GM21717 (cell line): Measurements from ENCODE around the gene FAM168B.

Experiments used
- ATAC-seq: cut with Tn5 transposase; IDR thresholded peaks from one replicate; pipeline ENCODE4 v1.9.1; 2021; ENCODE audit warnings: mild to moderate bottlenecking, moderate library complexity; ENCODE audit not compliant: unreplicated experiment

FAM168B gene

GRCh38 chr2:131027566-131028528 lies 65.4 kb downstream of the FAM168B start:
- no peak for ATAC-seq

DNA sequence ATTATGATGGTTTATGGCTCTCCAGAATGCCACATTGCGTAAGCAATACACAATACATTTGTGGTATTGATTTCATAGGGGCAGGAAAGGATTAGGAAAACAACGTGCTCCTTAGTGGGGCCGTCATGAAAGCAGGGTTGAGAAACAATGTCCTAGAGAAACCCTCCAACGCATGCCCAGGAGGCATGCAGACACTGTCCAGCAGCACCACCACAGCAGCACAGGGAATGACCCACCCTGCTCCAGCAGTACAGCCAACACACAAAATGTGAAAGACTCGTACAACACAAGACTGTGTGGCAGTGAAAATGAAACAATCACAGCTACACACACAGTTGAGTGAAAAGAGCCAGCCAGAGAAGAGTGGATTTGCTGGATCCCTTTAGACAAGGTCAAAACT lies 66.3 kb downstream of the FAM168B start:
- no peak for ATAC-seq

DNA sequence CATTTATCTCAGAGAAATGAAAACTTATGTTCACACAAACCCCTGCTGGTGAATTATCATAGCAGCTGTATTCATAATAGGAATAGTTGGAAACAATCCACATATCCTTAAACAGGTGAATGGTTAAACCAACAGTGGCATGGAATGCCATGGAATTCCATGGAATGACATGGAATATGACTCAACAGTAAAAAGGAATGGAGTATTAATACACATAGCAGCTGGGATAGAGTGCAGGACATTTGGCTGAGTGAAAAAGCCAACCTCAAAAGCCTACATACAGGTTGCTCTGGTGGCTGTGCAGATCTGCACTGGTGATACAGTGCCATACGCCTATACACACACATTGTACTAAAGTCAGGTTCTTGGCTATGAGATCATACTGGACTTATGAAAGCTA lies 69.5 kb downstream of the FAM168B start:
- ATAC-seq, result no peak

DNA sequence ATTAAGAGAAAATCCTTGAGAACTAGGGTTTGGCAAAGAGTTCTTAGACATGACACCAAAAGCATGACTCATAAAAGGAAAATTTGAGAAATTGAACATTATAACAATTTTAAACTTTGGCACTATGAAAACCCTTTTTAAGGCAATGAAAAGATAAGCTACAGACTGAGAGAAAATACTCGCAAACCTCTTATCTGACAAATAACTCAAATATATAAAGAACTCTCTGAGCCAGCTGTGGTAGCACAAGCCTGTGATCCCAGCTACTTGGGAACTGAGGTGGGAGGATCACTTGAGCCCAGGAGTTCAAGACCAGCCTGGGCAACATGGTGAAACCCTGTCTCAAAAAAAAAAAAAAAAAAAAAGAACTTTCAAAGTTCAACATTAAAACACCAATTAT lies 70.5 kb downstream of the FAM168B start:
- no peak for ATAC-seq

DNA sequence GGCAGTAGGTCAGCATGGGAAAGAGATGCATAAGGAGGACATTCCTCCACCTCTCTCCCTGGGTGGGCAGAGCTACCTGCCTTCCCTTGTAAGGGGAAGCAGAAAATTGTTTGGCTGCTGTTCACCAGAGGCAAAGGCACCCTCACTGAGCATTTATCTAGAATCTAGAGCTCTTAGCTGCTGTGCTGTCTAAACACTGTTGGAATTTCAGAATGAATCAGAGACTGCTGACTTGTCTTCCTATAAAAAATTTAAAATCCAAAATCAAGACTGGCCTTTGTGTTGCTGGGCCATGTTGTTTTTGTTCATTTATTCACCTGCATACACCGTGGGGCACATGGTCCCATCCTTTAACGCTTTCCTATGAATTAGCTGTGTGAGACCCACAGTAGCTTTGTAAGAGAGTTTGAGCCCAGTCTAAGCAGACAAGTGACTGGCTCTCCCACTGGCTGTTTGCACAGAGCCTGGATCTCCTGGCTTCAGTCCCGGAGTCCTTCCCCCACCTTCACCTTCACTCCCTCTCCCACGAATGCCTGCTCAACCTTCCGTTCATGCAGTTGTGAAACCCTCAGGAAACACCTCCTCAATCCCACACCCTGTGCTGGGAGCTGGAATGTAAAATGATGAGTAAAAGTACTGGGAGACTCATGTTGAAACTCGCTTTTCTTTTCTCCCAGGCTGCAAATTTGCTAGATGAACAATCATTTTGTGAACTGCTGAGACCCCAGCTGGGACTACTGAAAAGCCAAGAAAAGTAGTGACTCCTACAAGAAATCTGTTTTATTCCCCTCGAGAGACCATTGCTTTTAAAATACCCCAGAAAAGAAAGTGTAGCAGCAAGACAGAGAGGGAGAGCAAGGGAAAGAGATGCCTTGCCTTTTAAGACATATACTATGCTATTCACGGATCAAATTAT lies 76.2 kb downstream of the FAM168B start:
- ATAC-seq, result no peak

DNA sequence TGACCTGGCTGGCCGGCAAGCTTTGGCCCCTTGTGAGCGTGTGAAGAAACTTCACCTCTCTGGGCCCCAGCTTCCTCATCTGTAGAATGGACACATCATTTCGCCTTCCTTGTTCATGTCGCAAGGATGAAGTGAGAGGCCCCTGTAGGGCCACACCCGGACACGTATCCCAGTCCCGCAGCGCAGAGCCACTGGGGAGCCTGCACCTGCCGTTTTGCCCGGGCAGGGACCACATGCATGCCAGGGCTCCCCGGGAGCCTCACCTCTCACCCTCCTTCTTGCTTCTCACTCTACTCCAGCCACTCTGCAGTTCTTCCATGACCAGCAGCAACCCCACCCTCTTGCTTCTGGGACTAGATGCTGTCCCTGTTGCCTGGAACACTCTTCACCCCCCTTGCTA lies 77.5 kb downstream of the FAM168B start:
- no peak for ATAC-seq

DNA sequence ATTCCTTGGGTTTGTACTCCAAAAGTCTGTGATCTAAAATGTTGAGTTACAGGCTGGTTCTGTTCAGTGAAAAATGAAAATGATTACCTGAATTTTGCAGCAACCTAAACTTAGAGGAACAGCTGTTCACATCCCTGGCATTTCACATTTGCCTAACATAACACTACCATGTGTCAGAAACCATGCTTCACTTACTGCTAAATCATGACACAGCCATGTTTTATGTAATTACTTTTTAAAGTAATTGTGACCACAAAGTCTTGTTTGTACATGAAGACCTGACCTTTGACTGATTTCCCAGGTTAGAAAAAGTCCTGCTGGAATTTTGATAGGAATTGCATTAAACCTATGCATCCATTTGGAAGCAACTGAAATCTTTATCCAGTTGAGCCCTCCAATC lies 79.1 kb downstream of the FAM168B start:
- no peak for ATAC-seq

DNA sequence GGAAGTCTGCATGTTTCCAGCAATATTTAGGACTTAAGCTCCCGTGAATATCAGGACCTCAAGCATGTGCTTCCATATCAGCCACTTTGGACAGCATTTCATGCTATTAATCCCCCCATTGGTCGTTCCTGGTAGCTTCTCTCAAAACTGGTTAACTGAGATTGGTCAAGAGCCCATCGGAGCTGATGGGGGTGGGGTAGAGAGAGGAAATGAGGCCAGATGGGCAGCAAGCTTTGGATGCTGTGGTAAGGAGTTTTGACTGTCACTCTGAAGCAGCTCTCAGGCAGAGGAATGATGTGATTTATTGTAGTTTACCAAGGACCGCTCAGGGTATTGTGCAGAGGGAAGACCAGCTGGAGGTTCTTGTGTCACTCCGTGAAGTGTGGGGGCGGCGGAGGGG lies 81.8 kb downstream of the FAM168B start:
- no peak for ATAC-seq

- no peak for ATAC-seq
Observed at GRCh38 chr2:131010566-131010965, 82.7 kb downstream of the FAM168B start.

- ATAC-seq, result no peak
Observed at GRCh38 chr2:131009713-131010475, 83.4 kb downstream of the FAM168B start.

- ATAC-seq, result no peak
Observed at GRCh38 chr2:131008967-131009366, 84.3 kb downstream of the FAM168B start.

DNA sequence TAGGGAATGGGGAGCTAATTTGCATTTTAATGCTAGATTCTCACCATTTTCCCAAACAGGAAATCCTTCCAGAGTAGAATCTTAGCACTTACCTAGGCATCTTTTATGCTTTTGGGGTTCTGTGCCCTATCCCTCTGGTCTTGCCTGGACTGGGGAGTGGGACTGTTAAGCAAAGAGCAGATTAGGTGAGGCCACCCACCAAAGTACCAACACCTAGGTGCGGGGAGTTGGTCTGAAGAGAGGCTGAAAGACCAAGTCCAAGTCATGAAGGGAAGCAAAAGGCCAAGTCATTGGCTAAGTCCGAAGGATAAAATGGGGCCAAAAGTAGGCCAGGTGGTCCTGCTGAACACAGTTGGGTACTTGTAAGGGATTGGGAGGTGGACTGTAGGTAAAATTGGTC lies 86.7 kb downstream of the FAM168B start:
- ATAC-seq, result no peak

DNA sequence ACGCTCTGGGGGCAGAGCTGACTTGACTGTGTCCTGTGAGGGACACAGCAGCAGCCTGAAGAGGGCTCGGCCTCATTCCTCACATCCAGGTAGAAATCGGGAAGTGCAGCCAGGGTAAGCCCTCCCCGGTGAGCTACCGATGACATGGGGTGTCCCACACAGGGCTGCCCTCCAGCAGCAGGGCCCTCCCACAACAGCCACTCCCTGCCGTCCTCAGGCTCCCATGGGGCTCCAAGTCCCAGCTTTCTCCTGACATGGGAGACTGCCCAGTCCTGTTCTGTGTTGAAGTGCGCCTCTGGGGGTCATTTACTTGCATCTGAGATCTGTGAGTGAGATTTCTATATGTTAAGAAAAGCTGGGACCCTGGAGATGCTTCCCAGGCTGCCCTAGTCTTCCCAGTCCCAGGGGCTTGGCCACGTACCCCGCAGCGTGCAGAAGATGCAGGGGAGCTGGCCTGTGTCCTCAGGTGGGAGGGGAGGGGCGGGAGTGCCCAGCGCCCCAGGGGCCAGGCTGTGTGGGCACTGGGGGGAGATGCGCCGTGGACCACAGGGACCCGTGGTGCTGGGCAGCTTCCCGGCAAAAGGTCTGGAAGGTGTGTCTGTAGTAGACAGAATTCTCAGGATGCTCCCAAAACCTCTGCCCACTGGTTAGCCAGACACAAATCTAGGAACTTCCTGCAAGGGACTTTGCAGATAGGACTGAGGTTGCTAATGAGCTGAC lies 87.9 kb downstream of the FAM168B start:
- no peak for ATAC-seq

DNA sequence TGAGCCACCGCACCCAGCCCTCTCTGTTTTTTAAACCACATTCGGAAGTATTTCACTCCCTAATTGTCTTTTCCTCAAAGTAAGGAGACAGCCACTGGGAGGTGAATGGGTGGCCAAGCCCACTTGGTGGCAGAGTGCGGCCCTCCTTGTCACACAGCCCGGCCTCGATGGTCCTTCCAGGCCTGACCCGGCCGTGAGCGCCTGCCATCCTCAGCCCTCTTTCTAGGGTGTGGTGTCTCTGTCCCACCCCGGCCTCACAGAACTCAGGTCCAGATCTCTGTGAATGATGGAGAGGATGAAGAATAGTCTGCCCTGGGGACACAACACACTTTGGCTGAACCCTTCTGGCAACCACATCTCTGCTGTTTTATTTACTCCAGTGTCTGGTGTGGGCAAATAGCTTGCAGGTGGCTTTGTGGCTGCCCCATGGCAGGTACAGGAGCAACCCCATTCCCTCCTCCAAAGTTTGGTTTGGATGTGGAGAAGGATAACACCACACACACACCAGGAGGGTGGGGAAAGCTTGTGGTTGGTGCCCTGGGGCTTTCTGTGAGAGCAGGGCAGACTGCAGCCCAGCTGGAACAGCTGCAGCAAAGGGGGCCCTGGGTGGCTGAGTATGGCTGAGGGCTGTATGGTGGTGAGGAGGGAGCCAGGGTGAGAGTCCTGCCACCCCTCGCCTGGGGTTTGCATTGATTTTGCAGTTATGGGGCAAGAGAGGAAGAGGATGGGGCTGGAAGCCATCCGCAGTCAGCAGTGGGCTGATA lies 88.6 kb downstream of the FAM168B start:
- no peak for ATAC-seq

GRCh38 chr2:130998561-130998960 lies 94.7 kb downstream of the FAM168B start:
- no peak for ATAC-seq
